Measurements from ENCODE around the gene MYBBP1A.

DNA sequence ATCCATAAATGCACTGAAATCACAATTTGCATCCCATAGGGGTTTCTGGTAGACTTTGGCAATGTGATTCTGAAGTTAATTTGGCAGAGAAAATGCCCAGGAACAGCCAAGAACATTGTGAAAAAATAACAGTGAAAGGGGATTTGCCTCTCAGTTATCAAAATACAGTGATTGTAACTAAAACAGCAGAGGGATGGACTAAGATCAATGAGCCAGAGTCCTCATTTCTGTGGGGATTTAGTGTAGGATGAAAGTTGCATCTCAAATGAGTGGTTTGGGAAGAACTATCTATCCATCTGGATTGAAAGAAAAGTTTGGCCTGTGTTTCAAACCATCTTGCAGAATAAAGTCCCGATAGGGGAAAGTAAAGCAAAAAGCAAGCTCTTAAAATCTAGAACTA lies 28.1 kb downstream of the MYBBP1A start:
- no peak for TF ChIP-seq POLR2A (IDR thresholded peaks at IDR 0.05; ENCODE audit: low read depth, low read length)
- no peak for TF ChIP-seq TAF1 (IDR thresholded peaks at IDR 0.05; ENCODE audit: low read depth, low read length)
- no peak for TF ChIP-seq SPI1 (IDR thresholded peaks at IDR 0.05; ENCODE audit: low read depth, low read length)
- no peak for TF ChIP-seq POLR2AphosphoS5 (IDR thresholded peaks at IDR 0.05; ENCODE audit: low read depth, low read length)
